Kidney (tissue), 14 donors: ENCODE data around the gene CEP112. TPM values are rescaled to one million over a fixed set of nuclear protein-coding genes. Genes with fewer than 3 reads are reported as not detected.

Experiments
- DNase-seq, 5 donors: peaks; one replicate each; pipeline ENCODE4 v3.0.0-alpha.2; 2013 to 2020
- FAIRE-seq: peaks from 2 replicates; lab custom pipeline; 2012; peaks lifted over from hg19 to GRCh38; lab: Jason Lieb, UNC
- H3K27ac ChIP-seq, 2 donors: one replicate each; pipeline ENCODE4 v1.7.0; 2013; ENCODE audit warnings: low read depth in 2 of 2, low read length in 2 of 2, inconsistent platforms in 1 of 2
- H3K27me3 ChIP-seq: one replicate; pipeline ENCODE4 v1.7.1; 2013; ENCODE audit warnings: low read length, inconsistent platforms; ENCODE audit not compliant: control insufficient read depth, insufficient read depth
- H3K36me3 ChIP-seq, 3 donors: one replicate each; pipeline versions ENCODE4 v1.7.0 to v1.7.1; 2013; ENCODE audit warnings: low read length in 3 of 3, control low read depth in 1 of 3, inconsistent platforms in 1 of 3; ENCODE audit not compliant: insufficient read depth in 3 of 3, control insufficient read depth in 2 of 3
- H3K4me1 ChIP-seq, 3 donors: one replicate each; pipeline versions ENCODE4 v1.7.0 to v1.7.1; 2013; ENCODE audit warnings: low read length in 3 of 3, inconsistent platforms in 1 of 3, low read depth in 1 of 3; ENCODE audit not compliant: control insufficient read depth in 2 of 3, insufficient read depth in 2 of 3
- H3K4me3 ChIP-seq, 3 donors: one replicate each; pipeline versions ENCODE4 v1.7.0 to v1.8.1; 2013; ENCODE audit warnings: low read length in 3 of 3, control low read depth in 1 of 3, inconsistent platforms in 1 of 3
- H3K9ac ChIP-seq, 3 donors: one replicate each; pipeline versions ENCODE4 v1.7.0 to v1.7.1; 2013; ENCODE audit warnings: low read length in 3 of 3, control low read depth in 1 of 3, inconsistent platforms in 1 of 3
- H3K9me3 ChIP-seq, 3 donors: one replicate each; pipeline versions ENCODE4 v1.7.0 to v1.7.1; 2013; ENCODE audit warnings: low read length in 3 of 3, control low read depth in 1 of 3, inconsistent platforms in 1 of 3; ENCODE audit not compliant: control insufficient read depth in 2 of 3, insufficient read depth in 1 of 3
- CTCF ChIP-seq: IDR thresholded peaks from 3 replicates; pipeline ENCODE4 v1.5.1; 2012; ENCODE audit warnings: mild to moderate bottlenecking, moderate library complexity, borderline replicate concordance; ENCODE audit not compliant: insufficient read depth; ENCODE audit errors: extremely low read depth
- intact Hi-C: fragments of 100-400 bp; cut with DNase I; formaldehyde crosslinking; loops from one replicate; pipeline ENCODE4 v1.11.1; 2022
- polyA plus RNA-seq: library from polyadenylated mRNA; stranded (reverse); fragments of 350-450 nt; fragmentation: Illumina TruSeq; extraction: RNeasy Lipid Tissue Mini Kit (QIAGEN cat#74804); gene quantifications from one replicate; pipeline ENCODE4 v1.2.3, GENCODE V29; 2014; ENCODE audit warnings: low read depth, low replicate concordance; ENCODE audit not compliant: insufficient read depth
- total RNA-seq: library from RNA; stranded (reverse); fragmentation: NEBNext Ultra II Directional; extraction: Animal tissue kit (Norgen Biotek cat#: 25700); gene quantifications from one replicate; pipeline ENCODE4 v1.2.1, GENCODE V29; 2021
- donor health status: control.
- donor health status: control.
- donor health status: control.
- donor health status: control.
- donor health status: control.
- donor health status: DM: yes; HTN: yes; CAD: no.
- donor health status: Normal renal cell carcinoma (clear cell type).

CEP112 gene
- total and polyA plus RNA-seq, 2 donors from 2014 or later = 17.0 to 27.4 TPM

- H3K27me3 ChIP-seq = no peaks in the 10 kb centered on the region
- H3K27ac ChIP-seq = no peak overlapping the region
- H3K4me1 ChIP-seq = no peaks in the 10 kb centered on the region
- intact Hi-C loops = no loop called here
- no peak overlapping the region for H3K4me3 ChIP-seq
- H3K9me3 ChIP-seq = no peaks in the 10 kb centered on the region
- DNase-seq (no peak), FAIRE-seq (no peak)
- no peak overlapping the region for H3K9ac ChIP-seq
- no peaks in the 10 kb centered on the region for H3K36me3 ChIP-seq
- no peak for TF ChIP-seq CTCF
These were observed 374.0 kb downstream of the CEP112 start for GRCh38 chr17:65817951-65818350.

DNA sequence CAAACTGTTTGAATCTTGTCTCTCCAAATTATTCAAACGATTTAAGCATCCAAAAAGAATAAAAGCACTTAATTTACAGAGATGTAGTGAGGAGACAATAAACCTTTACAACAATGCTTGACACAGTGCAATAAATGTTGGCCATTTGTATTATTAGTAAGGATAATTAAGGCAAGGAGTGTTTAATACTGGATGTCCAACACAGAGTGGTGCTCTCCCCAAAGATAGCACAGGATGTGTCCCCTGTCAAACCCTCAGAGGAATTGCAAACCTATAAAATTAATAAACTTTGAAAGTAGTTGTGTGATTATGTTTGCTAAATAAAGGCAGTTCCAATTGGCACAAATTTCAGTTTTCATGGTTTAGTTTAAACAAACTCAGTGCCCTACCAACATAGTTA, 377.5 kb downstream of the CEP112 start:
- intact Hi-C loops = no loop called here
- H3K4me1 ChIP-seq = no peaks in the 10 kb centered on the region
- H3K36me3 ChIP-seq = no peaks in the 10 kb centered on the region
- H3K9ac ChIP-seq = no peak overlapping the region
- TF ChIP-seq CTCF = no peak
- no peaks in the 10 kb centered on the region for H3K9me3 ChIP-seq
- DNase-seq (no peak), FAIRE-seq (no peak)
- H3K27ac ChIP-seq = no peak overlapping the region
- H3K27me3 ChIP-seq = no peaks in the 10 kb centered on the region
- H3K4me3 ChIP-seq = no peak overlapping the region

DNA sequence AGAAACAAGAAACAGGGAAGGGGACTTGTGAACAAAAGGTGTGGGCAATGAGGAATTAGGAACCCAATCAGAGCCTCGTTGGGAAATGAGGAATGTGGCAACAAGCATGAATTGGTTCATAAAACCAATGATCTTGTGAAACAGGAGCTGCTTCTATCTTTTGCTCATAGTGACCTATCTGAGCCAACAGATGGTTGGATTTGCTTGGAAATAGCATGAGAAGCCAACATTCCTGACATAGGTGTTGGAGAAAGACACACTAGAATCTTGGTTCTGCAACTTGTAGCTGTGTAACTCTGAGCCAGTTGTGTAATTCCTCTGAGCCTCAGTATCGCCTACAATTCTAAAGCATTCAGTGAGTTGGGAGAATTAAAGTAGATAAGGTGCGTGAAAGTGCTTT, 378.6 kb downstream of the CEP112 start:
- TF ChIP-seq CTCF = no peak
- Histone ChIP-seq H3K9me3 (no peaks in the 10 kb centered on the region), H3K36me3 (no peaks in the 10 kb centered on the region), H3K4me1 (no peaks in the 10 kb centered on the region), H3K27me3 (no peaks in the 10 kb centered on the region), H3K9ac (no peak overlapping the region), H3K4me3 (no peak overlapping the region), H3K27ac (no peak overlapping the region)
- FAIRE-seq (no peak), DNase-seq (no peak)
- intact Hi-C loops = no loop called here

DNA sequence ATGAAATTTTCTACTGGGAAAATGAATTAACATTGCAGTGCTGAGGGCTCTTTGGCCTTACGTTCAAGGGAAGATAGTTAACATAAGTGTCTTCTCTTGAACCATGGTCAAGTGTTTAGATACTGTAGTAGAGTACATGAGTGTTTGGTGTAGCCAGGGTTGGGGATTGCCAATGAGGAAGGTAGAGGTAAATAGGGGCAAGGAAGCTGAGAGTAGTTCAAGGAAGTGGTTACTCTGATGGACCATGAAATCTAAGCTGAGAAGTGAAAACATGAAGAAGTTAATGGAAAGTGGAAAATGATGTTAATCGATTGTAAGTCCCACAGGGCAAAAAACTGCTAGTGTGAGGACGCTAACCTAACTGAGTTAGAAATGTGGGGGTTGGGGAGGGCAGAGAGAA, 380.9 kb downstream of the CEP112 start:
- intact Hi-C loops = no loop called here
- no peak for FAIRE-seq
- no peak for TF ChIP-seq CTCF
- Histone ChIP-seq H3K27me3 (no peaks in the 10 kb centered on the region), H3K9me3 (peaks cover 0 to 5% (median 0%) of the 10 kb centered on the region in 3 donors), H3K27ac (no peak overlapping the region), H3K4me1 (no peaks in the 10 kb centered on the region), H3K36me3 (no peaks in the 10 kb centered on the region), H3K9ac (no peak overlapping the region), H3K4me3 (no peak overlapping the region)
- no peak for DNase-seq
